CD4-positive, alpha-beta T cell treated with Interferon alpha-2 for 1 hour (primary cell): ENCODE data around the gene BATF3.

Experiments
- DNase-seq, 2 donors: peaks; one replicate each; pipeline ENCODE4 v3.0.0-alpha.2; 2020 to 2022

BATF3 gene

DNA sequence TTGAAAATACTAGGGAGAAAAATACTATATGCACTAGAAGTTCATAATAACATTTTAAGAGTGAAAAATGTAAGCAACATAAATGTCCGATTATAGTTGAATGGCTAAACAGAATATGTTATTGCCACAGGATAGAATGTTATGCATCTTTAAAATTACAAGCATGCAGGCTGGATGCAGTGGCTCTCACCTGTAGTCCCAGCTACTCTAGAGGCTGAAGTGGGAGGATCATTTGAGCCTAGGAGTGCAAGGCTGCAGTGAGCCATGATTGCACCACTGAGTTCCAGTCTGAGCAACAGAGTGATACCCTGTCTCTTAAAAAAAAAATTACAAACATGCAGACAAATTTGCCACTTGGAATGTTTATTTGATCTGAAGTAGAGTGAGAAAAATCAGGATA is 3.0 kb upstream of the BATF3 start:
- DNase-seq, result no peak

DNA sequence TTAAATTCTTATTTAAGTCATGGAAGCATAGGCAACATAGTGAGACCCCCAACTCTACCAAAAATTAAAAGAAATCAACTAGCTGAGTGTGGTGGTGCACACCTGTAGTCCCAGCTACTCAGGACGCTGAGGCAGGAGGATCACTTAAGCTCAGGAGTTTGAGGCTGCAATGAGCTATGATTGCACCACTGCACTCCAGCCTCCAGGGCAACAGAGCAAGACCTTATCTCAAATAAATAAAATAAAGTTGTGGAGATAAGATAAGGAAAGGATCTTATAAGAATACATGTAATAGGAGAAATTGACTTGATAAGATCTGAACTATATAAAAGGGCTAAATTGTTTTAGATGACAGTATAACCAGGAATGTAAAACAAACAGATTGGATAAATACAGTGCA is 2.3 kb upstream of the BATF3 start:
- DNase-seq, result no peak

DNA sequence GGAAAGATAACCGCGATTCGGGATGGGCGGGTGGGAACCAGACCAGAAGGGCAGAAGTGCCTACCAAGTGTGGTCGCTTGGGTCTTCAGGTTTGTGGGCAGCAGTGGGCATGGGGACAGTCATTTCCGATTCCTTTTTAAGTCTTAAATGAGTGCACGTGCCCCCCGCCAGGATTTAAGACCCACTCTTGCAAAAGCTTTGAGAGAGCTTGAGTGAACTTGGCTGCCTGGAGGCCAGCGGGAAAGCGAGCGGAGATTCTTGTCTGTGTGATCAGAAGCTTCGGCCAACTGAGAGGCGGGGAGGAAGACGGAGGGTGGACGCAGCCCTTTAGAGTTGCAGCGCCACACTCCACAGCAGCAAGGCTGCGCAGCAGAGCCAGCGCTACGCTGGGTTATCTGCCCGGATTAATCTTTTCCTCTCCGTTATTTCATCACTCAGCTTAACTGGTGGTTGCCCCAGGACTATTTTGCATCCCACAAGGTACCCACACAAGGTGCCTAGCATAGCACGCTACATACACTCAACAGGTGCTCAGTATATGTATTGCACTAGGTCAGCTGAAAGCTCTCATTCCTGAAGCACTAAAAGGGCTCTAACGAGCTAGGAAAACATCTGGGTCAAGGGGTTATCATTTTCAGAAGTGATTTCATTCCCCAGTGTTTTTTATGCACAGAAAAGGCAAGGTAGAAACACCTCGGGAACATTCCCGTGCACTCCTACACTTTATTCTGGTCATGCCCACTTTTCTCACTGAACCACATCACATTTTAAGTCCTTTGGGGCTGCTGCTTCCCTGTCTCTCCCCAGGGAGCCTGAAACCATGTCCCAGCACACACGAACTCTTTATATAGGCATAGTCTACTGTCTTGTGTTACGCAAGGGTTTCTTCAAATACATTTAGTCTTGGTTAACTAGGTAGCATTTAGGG is 1.5 kb upstream of the BATF3 start:
- DNase-seq, result peak in 1 of 2 donors; percentile 10

DNA sequence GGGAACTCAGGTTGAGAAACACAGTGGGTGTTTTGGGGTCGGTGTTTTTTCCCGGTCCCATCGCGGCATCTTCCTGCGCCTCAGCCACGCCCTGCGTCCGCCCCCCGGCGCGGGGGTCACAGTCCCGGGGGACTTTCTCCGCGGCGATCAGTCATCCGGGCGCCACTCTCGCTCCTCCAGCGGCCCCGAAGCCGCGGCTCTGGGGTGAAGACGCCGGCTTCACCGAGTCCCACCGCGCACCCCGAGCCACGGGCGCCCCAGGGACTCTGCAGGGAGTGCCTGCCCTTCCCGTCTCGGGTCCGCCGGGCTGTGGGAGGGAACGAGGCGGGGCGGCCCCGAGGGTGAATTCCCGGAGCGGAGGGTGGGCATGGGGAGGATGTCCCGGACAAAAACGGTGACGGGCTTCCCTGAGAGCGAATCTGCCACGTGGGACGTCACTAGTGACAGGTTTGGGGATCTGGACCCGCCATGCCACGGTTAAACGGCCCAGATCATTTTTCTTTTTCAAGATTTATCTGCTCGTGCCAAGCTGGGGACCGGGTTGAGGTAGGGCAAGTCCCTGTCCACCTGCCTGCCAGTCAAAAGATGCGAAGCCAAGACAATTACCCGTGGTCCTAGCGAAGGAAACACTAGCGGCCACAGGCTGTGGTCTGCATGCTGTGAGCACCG is 717 bp upstream of the BATF3 start:
- peak; percentile 42 to 70 for DNase-seq

DNA sequence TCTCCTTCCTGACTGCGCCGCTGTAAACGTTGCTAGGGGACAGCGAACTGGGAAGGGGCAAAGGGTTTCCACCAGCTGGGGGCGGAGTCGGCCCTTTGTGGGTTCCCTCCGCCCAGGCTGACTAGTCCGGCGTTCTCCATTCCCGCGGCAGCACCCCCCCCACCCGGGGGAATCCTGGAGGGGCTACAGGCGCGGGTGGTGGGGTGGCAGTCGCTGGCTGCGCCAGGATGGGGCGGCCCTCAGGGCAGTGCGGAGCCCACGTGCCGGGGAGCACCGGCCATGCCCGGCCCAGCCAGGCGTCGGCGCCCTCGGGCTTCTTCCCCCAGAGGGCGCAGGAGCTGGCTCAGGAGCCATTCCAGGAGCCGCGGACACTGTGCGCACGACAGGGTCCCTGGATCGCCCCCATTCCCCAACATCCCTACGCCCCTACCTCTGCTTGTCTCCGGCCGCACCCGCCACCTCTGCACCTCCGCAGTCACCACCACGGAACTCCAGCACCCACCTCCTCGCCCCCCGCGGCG is 476 bp downstream of the BATF3 start:
- DNase-seq, result peak; percentile 38 to 56

DNA sequence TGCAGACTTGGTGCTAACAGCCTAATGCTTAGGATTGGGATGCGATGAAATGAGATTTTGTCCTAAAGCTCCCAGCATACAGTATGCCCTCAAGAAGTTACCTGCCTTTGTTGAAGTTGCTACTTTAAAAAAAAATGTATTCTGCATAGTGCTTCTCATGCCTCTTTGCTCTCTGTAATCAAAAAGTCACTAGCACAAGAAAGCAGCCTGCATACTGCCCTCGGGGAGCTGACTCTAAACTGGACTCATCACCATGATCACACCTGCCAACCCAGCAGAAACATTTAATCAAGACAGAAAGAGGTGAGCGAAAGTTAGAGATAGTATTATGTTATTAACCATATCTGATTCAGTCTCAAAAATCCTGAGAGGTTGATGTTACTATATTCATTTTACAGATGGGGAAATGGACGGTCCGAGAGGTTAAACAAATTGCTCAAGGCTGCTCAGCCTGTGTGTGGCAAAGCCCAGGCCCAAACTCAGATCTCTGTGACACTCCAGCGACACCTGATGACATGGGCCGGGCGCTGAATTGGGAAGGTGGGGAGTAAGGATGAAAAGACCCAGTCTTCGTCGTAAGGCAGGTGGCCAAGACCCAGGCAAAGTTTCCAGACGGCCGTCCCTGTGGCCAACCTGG is 1.1 kb downstream of the BATF3 start:
- DNase-seq, result no peak

DNA sequence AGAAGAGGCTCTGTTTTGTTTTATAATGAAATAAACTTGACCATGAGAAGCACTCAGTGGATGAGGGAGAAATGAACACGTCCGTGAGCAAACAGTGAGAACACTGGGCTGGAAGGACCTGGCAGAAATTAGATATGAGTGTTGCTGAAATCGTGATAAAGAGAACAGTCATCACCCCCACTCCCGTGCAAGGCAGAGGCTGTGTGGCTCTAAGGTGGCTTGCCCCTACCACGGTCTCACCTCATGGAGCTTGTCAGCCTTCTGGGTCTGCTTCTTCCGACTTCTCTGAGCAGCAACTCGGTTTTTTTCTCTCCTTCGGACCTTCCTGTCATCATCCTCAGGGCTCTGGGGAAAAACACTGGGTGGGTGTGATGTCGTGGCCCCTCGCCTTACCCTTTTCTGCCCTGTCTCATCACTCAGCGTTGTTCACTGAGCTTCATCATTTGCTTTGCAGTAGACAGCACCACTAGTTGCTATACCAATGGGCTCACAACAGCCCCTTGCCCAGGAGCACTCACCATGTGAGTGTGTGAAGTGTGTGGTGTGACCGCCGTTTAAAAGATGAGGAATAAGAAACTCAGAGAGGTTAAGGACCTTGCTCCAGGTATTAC is 2.8 kb downstream of the BATF3 start:
- DNase-seq, result no peak

DNA sequence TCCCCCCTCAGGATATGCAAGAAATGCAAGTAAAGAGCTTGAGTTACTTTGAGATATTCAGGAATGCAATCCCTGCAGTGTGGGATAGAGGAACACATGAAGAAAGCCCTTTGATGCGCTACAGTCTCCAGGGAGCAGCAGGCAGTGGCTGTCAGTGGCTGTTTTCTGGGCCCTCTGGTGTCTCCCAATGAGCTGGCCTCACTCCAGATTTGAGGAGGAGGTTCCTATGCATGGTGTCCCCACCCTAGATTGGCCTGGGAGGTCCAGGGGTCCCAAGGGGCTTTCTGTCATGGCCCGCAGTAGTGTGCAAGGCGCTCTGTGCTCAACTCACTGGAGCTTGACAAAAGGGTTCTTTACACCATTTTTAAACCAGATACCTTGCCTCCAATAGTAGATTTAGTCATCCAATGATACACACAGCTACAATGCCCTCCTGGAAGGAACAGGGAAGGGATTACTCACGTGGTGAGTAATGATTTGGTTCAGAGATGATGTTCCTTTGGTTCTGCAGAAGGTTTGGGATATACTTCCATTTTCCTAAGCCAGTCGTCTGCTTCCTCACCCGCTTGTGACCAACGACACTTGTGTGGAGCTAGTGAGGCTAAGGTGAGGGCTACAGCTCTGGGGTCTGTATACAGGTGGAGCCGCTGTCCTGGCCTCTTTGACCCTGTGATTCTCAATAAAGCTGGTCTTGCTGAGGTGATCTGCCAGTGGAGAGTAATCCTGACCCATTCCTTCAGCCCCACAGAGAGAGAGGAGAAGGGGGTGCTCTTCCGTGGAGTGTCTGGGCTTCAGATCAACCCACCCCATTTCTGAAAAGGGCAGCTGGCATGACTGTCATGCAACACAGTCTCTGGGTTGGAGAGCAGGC is 6.6 kb downstream of the BATF3 start:
- no peak for DNase-seq

DNA sequence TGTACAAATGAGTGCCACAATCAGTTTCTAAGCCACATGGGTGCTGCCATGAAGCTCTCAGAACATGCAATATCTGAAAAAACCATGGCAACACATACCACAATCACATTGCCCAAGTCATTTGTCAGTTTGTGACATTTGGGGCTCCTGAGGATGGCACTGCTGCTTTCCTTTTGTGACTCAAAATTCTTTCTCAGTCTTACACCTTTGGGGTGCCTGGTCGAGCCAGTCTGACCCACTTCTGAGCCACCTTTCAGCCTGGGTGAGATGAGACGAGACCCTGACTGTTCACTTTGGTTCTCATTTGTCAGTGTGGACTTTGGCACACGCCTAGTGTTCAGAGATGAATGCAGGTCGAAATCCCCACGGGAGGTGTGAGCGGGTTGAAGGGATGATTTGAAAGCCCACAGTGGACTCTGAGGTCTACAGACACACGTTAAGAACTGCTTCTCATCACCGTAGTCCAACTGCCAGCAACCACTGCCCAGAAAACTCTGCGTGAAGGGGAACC is 8.0 kb downstream of the BATF3 start:
- no peak for DNase-seq

DNA sequence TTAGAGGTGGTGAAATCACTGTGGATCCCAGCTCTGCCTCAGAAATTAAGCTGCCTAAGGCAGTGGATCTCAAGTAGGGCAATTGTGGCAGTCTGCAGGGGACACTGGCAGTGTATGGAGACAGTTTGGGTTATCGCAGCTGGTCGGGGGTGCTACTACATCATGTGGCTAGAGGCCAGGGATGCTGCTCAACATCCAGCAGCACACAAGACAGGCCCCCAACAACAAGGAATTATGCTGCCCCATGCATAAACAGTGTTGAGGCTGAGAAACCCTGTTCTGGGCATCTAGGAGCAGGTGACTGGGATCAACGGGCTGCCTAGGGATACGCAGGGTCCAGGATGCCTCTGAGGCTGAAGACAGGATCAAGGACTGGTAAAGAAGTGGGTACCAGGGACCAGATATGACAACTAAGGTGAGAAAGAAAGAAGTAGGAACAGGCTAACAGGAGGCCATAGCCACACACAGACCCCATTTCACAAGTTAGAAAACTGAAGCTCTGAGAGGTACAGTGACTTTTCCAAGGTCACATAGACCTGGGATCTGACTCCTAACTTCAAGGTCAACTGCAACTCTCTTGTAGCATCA is 8.7 kb downstream of the BATF3 start:
- DNase-seq, result no peak

DNA sequence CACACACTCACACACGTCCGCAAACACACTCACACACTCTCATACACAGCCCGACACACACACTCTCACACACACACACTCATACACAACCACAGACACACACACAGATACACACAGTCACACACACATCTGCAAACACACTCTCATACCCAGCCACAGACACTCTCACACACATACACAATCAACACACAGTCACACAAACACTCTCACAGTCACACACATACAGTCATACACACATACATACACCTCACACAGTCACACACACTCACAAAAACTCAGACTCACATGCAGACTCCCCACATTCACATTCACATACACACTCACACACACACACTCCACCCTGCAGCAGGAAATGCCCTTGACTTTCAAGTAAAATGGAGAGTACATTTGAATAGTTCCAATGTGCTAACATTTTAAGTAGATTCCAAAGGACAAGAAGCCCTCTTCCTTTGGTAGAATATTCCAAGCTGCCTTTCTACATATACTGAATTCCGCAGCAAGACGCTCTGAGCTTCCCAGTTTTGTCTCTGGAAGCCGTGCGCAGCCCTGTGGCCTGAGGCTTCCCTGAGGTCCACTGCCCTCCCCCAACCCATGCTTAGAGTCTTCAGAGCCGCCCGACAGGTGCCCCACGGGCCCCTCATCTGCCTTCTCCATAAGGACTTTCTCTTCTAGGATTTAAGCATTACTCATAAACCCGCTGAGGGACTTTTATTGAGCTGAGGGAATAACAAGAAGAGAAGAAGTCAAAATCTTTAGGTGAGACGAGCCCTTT is 9.7 kb downstream of the BATF3 start:
- DNase-seq, result no peak

DNA sequence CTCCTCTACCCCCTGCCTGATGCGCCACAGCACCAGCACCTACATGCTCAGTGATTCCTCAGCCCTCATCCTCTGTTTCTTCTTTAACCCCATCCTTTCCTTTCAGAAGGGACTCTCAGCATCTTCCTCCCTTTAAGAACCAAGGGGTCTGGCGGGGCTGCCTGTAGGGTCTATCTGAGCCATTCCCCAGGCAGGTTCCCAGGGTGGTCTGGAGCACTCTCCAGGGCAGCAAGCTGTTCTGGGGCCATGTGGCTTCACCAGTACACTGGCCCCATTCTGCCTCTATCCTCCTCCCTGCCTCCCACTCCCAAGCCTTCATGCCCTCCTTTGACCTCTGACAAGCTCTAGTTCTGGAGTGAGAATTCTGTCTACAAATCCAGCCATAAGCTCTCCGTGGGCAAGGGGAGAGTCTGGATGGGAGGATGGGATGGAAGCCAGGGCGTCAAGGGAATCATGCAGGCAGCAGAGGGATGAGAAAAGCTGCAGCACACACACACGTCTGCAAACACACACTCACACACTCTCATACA is 10.4 kb downstream of the BATF3 start:
- no peak for DNase-seq

DNA sequence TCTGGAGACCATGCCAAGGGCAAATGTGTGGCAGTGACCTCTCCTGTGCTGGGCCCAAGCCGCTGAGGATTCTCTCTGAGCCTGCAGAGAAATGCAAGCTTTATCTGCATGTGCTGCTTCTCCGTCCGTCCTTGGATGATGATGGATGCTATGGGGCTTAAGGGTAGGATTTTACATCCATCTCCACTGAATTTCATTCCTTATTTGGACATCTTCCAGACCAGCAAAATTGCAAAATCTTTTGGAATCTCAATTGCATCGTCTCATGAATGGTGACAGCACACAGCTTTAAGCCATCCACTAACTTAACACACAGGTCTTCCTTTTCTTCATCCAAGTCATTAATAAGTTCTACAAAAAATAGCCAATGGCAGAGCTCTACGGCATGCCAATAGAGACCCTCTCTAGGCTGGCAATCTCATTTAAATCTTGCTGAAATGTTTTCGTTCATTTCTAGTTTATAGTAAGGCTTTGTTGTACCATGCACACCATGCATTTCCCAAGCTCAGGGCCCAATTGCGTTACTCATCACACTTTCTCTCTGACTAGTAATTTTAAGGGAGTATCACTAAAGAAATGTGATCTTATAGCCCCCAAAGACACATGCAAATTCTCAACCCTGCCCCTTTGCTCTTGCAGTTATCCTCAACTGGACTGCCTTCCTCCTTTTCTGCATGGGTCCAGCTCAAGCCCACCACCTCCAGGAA is 11.1 kb downstream of the BATF3 start:
- DNase-seq, result no peak

DNA sequence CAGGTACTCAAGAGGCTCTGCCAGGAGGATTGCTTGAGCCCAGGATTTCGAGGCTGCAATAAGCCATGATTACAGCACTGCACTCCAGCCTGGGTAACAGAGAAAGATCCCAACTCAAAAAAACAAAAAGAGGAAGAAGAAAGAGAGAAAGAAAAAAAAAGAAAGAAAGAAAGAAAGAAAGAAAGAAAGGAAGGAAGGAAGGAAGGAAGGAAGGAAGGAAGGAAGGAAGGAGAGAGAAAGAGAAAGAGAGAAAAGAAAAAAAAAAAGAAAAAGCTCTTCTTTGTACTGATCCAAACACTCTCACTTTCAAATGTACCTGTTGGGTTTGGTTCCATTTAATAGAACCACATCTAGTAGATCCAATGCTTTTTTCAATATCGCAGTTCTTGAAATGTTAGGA is 11.8 kb downstream of the BATF3 start:
- no peak for DNase-seq

DNA sequence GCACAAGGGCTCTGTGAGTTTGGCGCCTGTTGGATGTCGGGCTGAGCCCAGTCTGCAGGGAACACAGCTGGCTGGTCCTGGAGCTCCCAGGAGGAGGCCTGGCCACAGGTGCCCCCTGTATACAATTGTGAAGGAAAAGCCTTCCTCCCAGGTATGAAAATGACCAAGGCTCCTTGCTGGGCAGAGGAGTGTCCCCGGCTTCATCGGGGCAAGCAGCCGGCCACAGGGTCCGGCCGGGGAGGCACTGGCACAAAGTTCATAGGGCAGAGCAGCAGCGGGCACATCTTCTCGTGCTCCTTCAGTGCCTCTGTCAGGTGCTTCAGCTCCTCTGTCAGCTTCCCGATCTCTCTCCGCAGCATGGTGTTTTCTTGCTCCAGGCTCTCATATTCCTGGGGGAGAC is 13.0 kb downstream of the BATF3 start:
- no peak for DNase-seq

DNA sequence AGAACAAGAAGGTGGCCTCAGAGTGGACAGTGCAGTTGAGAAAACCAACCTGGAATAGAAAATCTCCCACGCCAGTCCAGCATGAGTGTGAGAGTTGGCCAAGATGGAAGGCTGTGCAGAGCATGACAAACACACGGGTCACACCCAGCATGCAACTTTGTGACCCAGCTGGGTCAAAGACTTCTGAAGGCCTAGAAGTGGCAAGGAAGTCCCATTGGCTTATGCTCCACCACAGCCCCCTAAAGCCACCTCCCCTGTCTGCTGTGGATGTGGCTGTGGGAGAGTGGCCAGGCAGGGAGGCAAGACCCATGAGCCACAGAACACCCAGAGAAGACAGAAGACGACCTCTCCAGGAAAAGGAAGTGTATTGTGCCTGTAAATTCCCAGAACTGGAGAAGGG is 13.6 kb downstream of the BATF3 start:
- DNase-seq, result no peak

DNA sequence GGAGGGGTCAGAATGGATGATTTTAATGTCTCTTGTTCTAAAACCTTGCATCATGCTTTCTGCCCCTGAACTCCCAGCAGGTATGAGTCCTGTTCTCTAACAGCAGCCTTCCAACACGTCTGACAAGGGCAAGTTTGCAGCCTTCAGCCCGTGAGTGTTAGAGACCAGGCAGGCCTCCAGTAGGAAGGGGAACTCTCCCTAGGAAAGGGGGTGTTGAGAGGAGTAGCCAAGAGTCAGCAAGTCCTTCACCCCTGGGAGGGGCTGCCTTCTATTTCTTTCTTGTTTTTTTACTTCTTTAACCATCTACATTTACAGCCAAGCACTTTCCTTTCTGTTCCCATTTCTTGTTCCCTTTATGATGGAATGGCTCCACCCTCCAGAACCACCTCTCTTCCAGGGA is 14.2 kb downstream of the BATF3 start:
- DNase-seq, result no peak

DNA sequence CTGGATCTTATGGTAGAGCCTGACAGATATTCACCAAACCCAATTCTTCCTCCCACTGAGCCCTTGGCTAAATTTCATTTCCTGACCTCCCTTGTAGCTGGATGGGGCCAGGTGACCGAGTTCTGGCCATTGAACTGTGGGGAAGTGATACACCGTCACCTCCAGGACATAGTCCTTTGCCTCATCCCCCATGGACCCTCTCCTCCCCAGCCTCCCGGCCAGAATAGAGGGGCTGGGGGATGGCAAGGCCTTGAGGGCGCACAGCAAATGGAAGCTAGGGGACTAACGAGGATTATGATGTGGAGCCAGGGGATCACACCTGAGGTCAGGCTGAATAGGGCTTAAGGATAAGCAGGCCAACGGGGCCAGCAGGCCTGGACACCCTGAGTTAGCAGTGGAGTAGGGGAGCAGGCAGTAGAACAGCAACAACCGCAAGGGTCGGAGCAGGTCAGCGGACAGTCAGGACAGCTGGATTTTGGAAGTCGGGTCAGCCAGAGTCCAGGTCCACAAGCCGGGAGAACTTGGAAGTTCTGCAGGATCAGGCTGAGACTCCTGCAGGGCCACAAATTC is 15.0 kb downstream of the BATF3 start:
- DNase-seq, result no peak

DNA sequence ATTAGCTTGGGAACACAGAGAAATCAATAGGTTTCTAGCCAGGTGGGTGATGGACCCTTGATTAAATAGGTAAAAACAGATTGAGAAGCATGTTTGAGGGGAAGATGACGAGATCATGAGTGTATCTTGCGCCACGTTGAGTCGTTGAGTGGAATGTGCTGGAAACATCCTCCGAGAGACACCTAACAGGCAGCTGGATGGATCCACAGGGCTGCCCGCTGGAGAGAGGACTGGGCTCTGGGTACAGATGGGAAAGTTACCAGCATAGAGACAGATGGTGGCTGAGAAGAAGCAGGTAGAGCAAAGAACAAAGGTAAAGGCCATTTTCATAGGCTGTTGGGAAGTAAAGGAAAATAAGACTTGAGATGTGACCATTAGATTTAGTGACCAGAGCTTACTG is 15.6 kb downstream of the BATF3 start:
- DNase-seq, result no peak

DNA sequence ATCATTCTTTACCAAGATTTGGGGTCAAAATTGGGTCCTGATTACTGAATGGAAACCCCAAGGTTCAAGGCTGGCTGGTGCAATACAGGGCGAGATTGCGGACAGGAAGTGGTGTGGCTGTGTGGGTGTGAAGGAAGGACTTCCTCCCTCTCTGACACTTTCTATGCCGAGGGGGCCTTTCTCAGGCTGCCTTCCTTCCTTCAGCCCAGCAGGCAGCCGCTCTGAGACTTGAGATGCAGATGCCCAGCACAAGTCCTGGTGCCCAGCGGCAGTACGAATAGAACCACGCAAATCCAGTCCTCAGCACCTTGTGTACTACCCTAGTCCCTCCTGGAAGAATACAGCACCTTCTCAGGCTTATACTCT is 16.3 kb downstream of the BATF3 start:
- peak; percentile 44 to 65 for DNase-seq
